NCI-H82 (cell line): ENCODE data around the gene COQ3.
A peak's percentile ranks its signal among the peaks of the same experiment; 100 is the strongest.

Experiments used
- DNase-seq: peaks from one replicate; lab custom pipeline; 2025; lab: John Stamatoyannopoulos, UW

The COQ3 gene

GRCh38 chr6:99330159-99330558, 63.8 kb downstream of the COQ3 start:
- DNase-seq: peak; percentile 69

- no peak for DNase-seq
Measured at GRCh38 chr6:99324996-99325395, 69.0 kb downstream of the COQ3 start.
